Astrocyte (in vitro differentiated cells and primary cell): Measurements from ENCODE around the gene ARL4A.

Experiments used
- CTCF ChIP-seq: IDR thresholded peaks from 2 replicates; pipeline ENCODE4 v1.5.1; 2011; ENCODE audit warnings: low read depth, mild to moderate bottlenecking, inconsistent platforms, low read length, moderate library complexity; ENCODE audit not compliant: insufficient read depth
- EZH2 ChIP-seq: IDR thresholded peaks from 2 replicates; pipeline ENCODE4 v1.6.1; 2012; ENCODE audit warnings: mild to moderate bottlenecking, low read length, inconsistent platforms; ENCODE audit not compliant: insufficient read depth

GRCh38 chr7:12726908-12727307, 39.5 kb downstream of the ARL4A start:
- no peak for TF ChIP-seq CTCF
- TF ChIP-seq EZH2 = no peak
